Measurements from ENCODE around the gene C6. TPM values are rescaled to one million over a fixed set of nuclear protein-coding genes. Genes with fewer than 3 reads are reported as not detected.

C6 gene
- total and polyA plus RNA-seq, 2 of the 8 experiments (the other 6 are each of a cell fraction or from before 2014, with no cell fraction given) = not detected

DNA sequence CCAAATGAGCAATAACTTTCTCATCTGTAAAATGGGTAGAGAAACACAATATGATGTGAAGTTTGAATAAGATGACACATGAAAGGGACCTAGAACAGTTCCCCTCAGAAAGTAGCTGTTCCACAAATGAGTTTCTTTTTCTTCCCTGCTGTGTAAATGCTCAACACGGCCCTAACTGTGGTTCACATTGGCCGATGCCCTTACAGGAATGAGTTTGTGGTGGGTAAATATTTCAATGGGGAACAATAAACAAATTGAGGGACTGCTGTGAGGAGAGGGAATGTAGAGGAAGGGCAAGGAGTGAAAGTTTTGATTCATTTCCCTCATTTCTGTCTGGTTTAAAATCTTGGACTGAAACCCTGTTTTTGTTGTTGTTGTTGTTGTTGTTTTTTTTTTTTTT lies 12.8 kb downstream of the C6 start:
- Histone ChIP-seq H2AK5ac (ENCODE audit: low read depth, low read length) (no peak overlapping the region), H3K23ac (ENCODE audit: insufficient read length) (no peak overlapping the region), H3K79me2 (ENCODE audit: control insufficient read depth in 1 of 2, insufficient read depth in 2 of 2, low read length in 2 of 2) (no peaks in the 10 kb centered on the region), H3K9me3 (ENCODE audit: insufficient read depth in 2 of 2, low read depth in 1 of 2, low read length in 1 of 2) (peaks cover 6 to 10% of the 10 kb centered on the region in 2 experiments; a peak in 3 of 4 replicates), H3K4me1 (replicated peaks in 1 of 4; ENCODE audit: control insufficient read depth in 3 of 4, insufficient read depth in 4 of 4, low read length in 3 of 4) (no peaks in the 10 kb centered on the region), H3K18ac (ENCODE audit: extremely low read depth, low read length) (no peak overlapping the region), H4K20me1 (replicated peaks in 1 of 2; ENCODE audit: control insufficient read depth in 1 of 2, insufficient read depth in 2 of 2, low read length in 2 of 2) (no peaks in the 10 kb centered on the region), H2BK15ac (ENCODE audit: low read length) (no peak overlapping the region), H2BK120ac (replicated peaks; ENCODE audit: low read depth, low read length) (no peak overlapping the region), H2BK12ac (ENCODE audit: low read depth, low read length) (no peak overlapping the region), H3K36me3 (ENCODE audit: control insufficient read depth in 2 of 4, insufficient read depth in 4 of 4, low read length in 3 of 4) (no peaks in the 10 kb centered on the region; a peak in 1 of 8 replicates), H4K5ac (ENCODE audit: insufficient read length, low read depth, low read length) (no peak overlapping the region), H3K4ac (replicated peaks; ENCODE audit: insufficient read length, low read depth, low read length) (no peak overlapping the region), H3K4me2 (ENCODE audit: insufficient read depth in 1 of 2, low read depth in 2 of 2, low read length in 2 of 2) (no peak overlapping the region), H2BK5ac (ENCODE audit: low read depth, low read length) (no peak overlapping the region), H2AFZ (ENCODE audit: low read length) (no peak overlapping the region), H3K79me1 (ENCODE audit: low read depth, low read length) (no peaks in the 10 kb centered on the region), H3K14ac (ENCODE audit: insufficient read length) (no peak overlapping the region), H3K27me3 (replicated peaks in 1 of 4; ENCODE audit: control insufficient read depth in 3 of 4, extremely low read depth in 1 of 4, insufficient read depth in 3 of 4, low read length in 3 of 4) (no peaks in the 10 kb centered on the region), H3K27ac (ENCODE audit: low read depth, low read length) (no peak overlapping the region), H4K8ac (ENCODE audit: extremely low read depth, insufficient read depth, low read length) (no peak overlapping the region), H2BK20ac (ENCODE audit: low read length) (no peak overlapping the region), H3K23me2 (ENCODE audit: low read depth, low read length) (no peaks in the 10 kb centered on the region), H3K9ac (replicated peaks in 1 of 4; ENCODE audit: extremely low read depth in 1 of 4, low read depth in 3 of 4, low read length in 3 of 4) (no peak overlapping the region), H3K4me3 (ENCODE audit: extremely low read depth in 1 of 4, insufficient read depth in 2 of 4, low read depth in 3 of 4, low read length in 4 of 4) (no peak overlapping the region), H4K91ac (replicated peaks; ENCODE audit: insufficient read length, low read length) (no peak overlapping the region), H3K56ac (replicated peaks; ENCODE audit: insufficient read length, low read depth, low read length) (no peak overlapping the region)
- DNase-seq (ENCODE audit: low read depth in 1 of 2, low spot score in 2 of 2) = no peak
- ChIA-PET POLR2A (ENCODE audit: partially characterized antibody) (no interaction called here), CTCF (ENCODE audit: partially characterized antibody) (no interaction called here)
- FAIRE-seq = no peak
- WGBS, 2 experiments (ENCODE audit: extremely low coverage in 1 of 2, insufficient coverage in 1 of 2, insufficient read length in 1 of 2, insufficient replicate concordance in 2 of 2, low coverage in 1 of 2, low lambda C conversion rate in 2 of 2, missing lambda C conversion rate in 1 of 2) = 89% methylated on average over 2 of the region's 2 CpGs; no CpG with 5 or more reads in 1 of the 2 experiments
- TF ChIP-seq CREB1 (IDR thresholded peaks at IDR 0.05) = no peak
- TF ChIP-seq EP300 (IDR thresholded peaks at IDR 0.05; ENCODE audit: borderline replicate concordance in 1 of 2, low read depth in 2 of 2, low read length in 2 of 2) = no peak
- TF ChIP-seq CBX5 (IDR thresholded peaks at IDR 0.05; ENCODE audit: low read depth, low read length) = no peak
- no peak for TF ChIP-seq SIN3A (conservative IDR thresholded peaks at IDR 0.05 in 1 of 2, IDR thresholded peaks at IDR 0.05 in 1 of 2; ENCODE audit: low read depth in 1 of 2, low read length in 2 of 2)
- TF ChIP-seq ZNF274 (IDR thresholded peaks at IDR 0.05; ENCODE audit: borderline replicate concordance, extremely low read depth, low read length) = no peak
- TF ChIP-seq ATF2 (IDR thresholded peaks at IDR 0.05; ENCODE audit: low read length) = no peak
- no peak for TF ChIP-seq CEBPB (IDR thresholded peaks at IDR 0.05; ENCODE audit: low read depth, low read length)
- TF ChIP-seq EGR1 (IDR thresholded peaks at IDR 0.05; ENCODE audit: borderline replicate concordance, low read depth, low read length) = no peak
- no peak for TF ChIP-seq POLR2AphosphoS5 (IDR thresholded peaks at IDR 0.05; ENCODE audit: low read depth, low read length)
- no peak for TF ChIP-seq NRF1 (IDR thresholded peaks at IDR 0.05; ENCODE audit: low read depth, low read length)
- no peak for TF ChIP-seq ASH2L (IDR thresholded peaks at IDR 0.05; ENCODE audit: low read length)
- no peak for TF ChIP-seq SIX5 (IDR thresholded peaks at IDR 0.05; ENCODE audit: low read depth, low read length)
- TF ChIP-seq RNF2 (IDR thresholded peaks at IDR 0.05; ENCODE audit: borderline replicate concordance, low read depth, low read length, missing control alignments, poor library complexity, severe bottlenecking) = no peak

All from H1 (cell line).